ENCODE data around the gene IRF7.
"Not testable (repeated sequence)": the region's sequence is repeated elsewhere in the genome, so short reads cannot be mapped to it uniquely, and the experiment has no call there.

Gene IRF7

DNA sequence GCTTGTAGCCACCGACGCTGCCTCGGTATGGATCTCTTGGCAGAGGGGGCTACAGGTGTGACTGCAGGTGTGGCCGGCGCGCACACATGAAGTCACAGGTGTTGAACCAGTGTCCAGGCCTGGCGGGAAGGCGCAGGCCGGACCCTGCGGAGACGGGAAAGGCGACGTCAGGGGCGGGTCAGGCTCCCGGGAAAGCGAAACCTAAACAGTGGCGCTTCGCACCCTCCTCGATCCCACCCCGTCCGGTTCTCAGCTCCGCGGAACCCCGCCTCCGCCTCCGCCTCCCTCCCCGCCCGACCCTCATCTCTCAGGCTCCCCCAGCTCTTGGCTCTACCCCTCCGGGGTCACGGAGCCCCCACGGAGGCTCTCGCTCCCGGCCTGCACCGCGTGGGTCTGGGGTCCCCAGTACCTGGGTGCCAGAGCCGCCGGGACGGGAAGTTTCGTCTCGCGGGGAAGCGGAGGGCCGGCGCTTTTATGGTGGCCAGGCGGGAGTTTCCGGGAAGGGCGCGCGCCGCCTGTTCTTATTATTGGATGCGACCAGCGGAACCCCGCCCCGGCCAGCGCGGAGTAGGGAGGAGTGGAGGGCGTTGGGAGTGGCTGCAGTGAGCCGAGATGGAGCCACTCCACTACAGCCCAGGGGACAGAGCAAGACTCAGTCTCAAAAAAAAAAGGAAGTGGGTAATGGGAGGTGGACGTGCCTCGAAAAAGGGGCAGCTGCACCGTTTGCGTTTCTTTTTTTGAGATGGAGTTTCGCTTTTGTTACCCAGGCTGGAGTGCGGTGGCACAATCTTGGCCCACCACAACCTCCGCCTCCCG lies at the start of gene IRF7:
TSS of gene IRF7 (minus strand) at position 447 of the 816 bp plus-strand sequence. CDS start 586 bp downstream, outside the sequence.
- in situ Hi-C loops (cut with MboI; ENCODE audit: low sequenced_read_pairs) = no loop called here

- in situ Hi-C loops (cut with MboI; ENCODE audit: low sequenced_read_pairs) = no loop called here
These were observed 49.4 kb upstream of the IRF7 start for GRCh38 chr11:665062-665703.

DNA sequence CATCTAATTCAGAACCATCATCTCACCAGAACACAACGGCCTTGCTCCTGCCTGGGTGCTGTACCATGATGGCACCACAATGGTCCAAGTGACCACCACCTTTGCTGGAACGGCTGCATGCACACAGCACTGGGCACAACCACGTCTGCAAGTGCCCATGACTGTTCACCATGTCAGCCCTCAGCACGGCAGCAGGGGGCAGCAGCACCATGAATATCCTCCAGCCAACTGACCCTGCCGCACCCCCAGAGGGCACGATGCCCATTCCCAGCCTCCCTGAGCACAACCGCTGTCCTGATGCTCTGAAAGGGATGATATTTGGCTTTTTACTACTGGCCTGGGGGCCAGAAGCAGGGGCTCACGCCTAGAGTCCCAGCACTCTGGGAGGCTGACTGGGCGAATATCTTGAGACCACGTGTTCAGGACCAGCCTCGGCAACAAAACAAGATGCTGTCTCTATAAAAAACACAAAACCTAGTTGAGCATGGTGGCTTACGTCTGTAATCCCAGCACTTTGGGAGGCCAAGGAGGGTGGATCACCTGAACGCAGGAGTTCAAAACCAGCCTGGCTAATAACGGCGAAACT lies 47.0 kb upstream of the IRF7 start:
- in situ Hi-C loops (cut with MboI; ENCODE audit: low sequenced_read_pairs) = no loop called here

- in situ Hi-C loops (cut with MboI; ENCODE audit: low sequenced_read_pairs) = no loop called here
These were observed 45.1 kb upstream of the IRF7 start for GRCh38 chr11:660681-661444.

GRCh38 chr11:660281-660680 lies 44.5 kb upstream of the IRF7 start:
- in situ Hi-C loops (cut with MboI; ENCODE audit: low sequenced_read_pairs) = no loop called here

- in situ Hi-C loops (cut with MboI; ENCODE audit: low sequenced_read_pairs) = no loop called here
These were observed 43.9 kb upstream of the IRF7 start for GRCh38 chr11:659532-660085.

DNA sequence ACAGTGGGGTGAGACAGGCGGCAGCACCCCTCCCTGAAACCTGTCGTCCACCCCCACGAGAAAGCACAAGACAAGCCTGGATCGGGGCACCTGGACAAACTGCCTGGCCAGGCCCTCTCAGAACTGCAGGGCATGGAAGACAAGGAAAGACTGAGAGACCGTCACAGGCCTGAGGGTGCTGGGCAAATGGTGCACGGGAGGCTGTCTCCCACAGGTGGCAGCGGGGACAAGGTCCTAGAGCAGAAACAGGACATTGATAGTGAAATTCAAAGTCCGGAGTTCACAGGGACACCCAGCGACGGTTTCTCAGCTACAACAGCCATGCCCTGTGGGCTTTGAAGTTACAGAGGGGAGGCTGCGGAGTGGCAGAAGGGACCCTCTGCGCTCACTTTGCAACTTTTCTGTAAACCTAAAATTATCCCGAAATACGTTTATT lies 42.0 kb upstream of the IRF7 start:
- in situ Hi-C loops (cut with MboI; ENCODE audit: low sequenced_read_pairs) = no loop called here

DNA sequence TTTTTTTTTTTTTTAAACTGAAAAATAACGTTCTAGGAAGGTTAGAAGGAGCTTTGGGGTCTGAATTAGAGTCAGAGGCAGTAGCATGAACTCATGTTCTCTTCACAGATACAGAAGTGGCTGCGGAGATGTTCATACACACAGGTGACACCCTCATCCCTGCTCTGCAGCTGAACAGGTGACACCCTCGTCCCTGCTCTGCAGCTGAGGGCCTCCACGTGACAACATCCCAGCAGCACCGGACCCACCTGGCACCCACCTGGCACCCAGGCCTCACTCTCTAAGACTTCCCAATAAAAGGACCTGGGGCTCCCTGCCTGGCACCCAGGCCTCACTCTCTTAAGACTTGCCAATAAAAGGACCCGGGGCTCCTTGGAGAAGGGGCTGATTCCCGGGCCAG lies 41.1 kb upstream of the IRF7 start:
- in situ Hi-C loops (cut with MboI; ENCODE audit: low sequenced_read_pairs) = no loop called here

DNA sequence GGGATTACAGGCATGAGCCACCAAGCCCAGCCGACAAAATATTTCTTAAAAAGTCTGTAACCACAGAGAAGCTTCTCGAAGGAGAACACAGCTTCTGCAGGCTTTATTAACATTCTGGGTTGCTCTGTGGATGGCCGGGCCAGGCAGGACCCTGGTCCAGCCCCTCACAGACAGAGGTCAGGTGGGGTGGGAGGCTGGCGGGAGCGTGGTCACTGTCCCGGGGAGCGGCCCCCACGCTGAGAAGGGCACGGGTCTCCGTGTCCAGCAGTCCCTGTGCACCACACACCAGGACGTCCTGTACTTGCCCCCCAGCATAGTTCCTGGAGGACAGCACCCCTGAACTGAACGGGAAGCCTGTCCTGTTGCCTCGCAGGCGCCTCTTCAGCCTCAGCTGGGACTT lies 40.7 kb upstream of the IRF7 start:
- in situ Hi-C loops (cut with MboI; ENCODE audit: low sequenced_read_pairs) = no loop called here

- in situ Hi-C loops (cut with MboI; ENCODE audit: low sequenced_read_pairs) = no loop called here
These were observed 39.4 kb upstream of the IRF7 start for GRCh38 chr11:655036-655726.

DNA sequence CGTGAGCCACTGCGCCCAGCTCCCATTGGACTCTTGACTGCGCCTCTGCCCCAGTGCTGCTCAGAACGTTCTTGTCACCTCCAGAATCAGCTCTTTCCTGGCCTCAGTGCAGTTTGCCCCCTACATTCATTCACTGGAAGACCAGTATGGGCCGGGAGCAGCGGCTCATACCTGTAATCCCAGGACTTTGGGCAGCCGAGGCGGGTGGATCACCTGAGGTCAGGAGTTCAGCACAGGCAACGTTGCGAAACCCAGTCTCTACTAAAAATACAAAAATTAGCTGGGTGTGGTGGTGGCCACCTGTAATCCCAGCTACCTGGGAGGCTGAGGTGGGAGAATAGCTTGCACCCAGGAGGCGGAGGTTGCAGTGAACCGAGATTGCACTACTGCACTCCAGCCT lies 38.7 kb upstream of the IRF7 start:
- in situ Hi-C loops (cut with MboI; ENCODE audit: low sequenced_read_pairs) = not testable (repeated sequence)

- in situ Hi-C loops (cut with MboI; ENCODE audit: low sequenced_read_pairs) = no loop called here
These were observed 38.1 kb upstream of the IRF7 start for GRCh38 chr11:653837-654236.

DNA sequence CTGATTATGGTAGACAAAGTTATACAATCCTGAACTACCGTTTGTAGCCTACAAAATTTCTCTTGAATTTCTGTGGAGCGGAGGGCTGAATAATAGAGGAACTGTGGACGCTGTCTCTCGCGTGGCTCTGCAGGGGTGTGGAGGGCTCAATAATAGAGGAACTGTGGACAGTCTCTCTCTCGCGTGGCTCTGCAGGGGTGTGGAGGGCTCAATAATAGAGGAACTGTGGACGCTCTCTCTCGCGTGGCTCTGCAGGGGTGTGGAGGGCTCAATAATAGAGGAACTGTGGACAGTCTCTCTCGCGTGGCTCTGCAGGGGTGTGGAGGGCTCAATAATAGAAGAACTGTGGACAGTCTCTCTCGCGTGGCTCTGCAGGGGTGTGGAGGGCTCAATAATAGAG lies 37.4 kb upstream of the IRF7 start:
- in situ Hi-C loops (cut with MboI; ENCODE audit: low sequenced_read_pairs) = not testable (repeated sequence)

- in situ Hi-C loops (cut with MboI; ENCODE audit: low sequenced_read_pairs) = no loop called here
These were observed 34.7 kb upstream of the IRF7 start for GRCh38 chr11:650482-650881.

GRCh38 chr11:647672-648158 lies 32.0 kb upstream of the IRF7 start:
- in situ Hi-C loops (cut with MboI; ENCODE audit: low sequenced_read_pairs) = not testable (repeated sequence)

DNA sequence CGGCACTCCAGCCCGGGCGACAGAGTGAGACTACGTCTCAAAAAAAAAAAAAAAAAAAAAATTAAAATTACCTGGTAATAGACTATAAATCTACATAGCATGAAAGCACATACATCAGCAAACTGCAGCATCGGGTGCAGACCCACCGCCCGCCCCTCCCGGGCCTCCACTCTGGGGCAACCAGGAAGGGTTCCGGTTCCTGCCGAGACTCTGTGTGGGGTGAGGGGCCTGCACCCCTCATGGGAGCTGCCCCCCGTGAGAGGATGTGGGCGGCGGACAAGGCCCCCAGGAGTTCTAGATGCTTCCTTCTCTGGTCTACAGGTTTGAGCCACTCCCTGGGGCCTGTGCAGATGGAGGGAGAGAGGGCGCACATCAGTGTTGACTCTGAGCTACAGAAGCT lies 30.5 kb upstream of the IRF7 start:
- in situ Hi-C loops (cut with MboI; ENCODE audit: low sequenced_read_pairs) = no loop called here

DNA sequence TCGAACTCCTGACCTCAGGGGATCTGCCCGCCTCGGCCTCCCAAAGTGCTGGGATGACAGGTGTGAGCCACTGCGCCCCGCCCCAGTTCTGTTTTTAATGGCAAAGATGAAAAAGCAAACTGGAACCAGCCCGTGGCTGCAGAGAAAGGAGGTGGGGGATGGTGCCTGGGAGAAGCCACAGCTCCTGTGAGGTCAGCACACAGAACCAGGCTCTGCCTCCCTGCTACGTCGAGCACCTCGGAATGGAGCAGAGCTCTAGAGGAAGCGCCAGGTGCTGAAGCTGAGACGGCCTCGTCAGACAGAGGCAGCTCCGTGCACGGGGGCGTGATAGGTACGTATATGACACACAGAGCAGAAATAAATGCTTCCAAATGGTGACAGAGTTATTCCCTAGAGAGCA lies 29.8 kb upstream of the IRF7 start:
- in situ Hi-C loops (cut with MboI; ENCODE audit: low sequenced_read_pairs) = no loop called here

- in situ Hi-C loops (cut with MboI; ENCODE audit: low sequenced_read_pairs) = no loop called here
These were observed 28.3 kb upstream of the IRF7 start for GRCh38 chr11:643849-644738.

GRCh38 chr11:643366-643765 lies 27.6 kb upstream of the IRF7 start:
- in situ Hi-C loops (cut with MboI; ENCODE audit: low sequenced_read_pairs) = no loop called here

Data from HL-60/S4 (cell line).